ENCODE measurements around the gene CACNG3. TPM values are rescaled to one million over a fixed set of nuclear protein-coding genes. Genes with fewer than 3 reads are reported as not detected.

Gene CACNG3
- total RNA-seq, 2 donors from 2014 or later, result not detected

DNA sequence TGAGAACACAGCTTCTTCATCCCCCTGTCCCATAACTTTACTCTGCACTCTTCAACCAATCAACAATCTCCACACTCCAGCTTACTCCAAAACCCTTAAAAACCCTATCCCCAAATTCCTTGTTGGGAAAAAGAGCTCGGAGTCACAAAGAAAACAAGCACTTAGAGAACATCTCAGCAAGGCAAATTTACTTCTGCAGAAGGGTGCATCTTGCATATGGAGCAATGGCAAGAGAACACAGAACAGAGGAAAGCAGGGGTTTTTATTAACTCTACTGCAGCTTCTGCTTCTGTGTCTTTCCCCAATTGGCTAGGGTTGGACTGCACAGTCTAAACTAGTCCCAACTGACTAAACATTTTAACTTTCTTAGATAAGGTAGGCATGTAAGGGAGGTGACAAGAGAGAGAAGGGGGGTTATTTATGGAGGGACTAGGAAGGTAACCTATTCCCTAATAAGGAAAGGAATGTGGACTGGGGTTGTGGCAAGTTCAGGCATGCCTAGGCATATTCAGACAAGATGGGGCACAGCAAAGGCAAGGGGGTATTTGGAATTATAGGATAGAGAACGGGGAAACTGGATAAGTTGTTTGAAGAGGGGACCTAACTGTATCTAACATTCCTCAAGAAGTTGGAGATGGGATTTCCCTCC, 125.5 kb downstream of the CACNG3 start:
- Mint-ChIP-seq H3K4me3 (no peak overlapping the region), H3K9me3 (peaks cover 54% of the 10 kb centered on the region), H3K36me3 (ENCODE audit: low read depth) (peaks cover 15% of the 10 kb centered on the region), H3K27ac (no peak overlapping the region), H3K27me3 (ENCODE audit: insufficient read depth) (peaks cover 9% of the 10 kb centered on the region), H3K4me1 (peaks cover 17% of the 10 kb centered on the region)
- H3K9ac ChIP-seq (ENCODE audit: extremely low read depth, low read length, poor library complexity, severe bottlenecking), result no peak overlapping the region
- DNase-seq, result no peak
- peaks cover 8% of the 10 kb centered on the region for H3K4me1 ChIP-seq (ENCODE audit: control insufficient read depth, insufficient read depth, low read length)
- no peaks in the 10 kb centered on the region for H3K36me3 ChIP-seq (ENCODE audit: control insufficient read depth, insufficient read depth, low read length)
- TF ChIP-seq, protein P1, sequence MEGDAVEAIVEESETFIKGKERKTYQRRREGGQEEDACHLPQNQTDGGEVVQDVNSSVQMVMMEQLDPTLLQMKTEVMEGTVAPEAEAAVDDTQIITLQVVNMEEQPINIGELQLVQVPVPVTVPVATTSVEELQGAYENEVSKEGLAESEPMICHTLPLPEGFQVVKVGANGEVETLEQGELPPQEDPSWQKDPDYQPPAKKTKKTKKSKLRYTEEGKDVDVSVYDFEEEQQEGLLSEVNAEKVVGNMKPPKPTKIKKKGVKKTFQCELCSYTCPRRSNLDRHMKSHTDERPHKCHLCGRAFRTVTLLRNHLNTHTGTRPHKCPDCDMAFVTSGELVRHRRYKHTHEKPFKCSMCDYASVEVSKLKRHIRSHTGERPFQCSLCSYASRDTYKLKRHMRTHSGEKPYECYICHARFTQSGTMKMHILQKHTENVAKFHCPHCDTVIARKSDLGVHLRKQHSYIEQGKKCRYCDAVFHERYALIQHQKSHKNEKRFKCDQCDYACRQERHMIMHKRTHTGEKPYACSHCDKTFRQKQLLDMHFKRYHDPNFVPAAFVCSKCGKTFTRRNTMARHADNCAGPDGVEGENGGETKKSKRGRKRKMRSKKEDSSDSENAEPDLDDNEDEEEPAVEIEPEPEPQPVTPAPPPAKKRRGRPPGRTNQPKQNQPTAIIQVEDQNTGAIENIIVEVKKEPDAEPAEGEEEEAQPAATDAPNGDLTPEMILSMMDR (conservative IDR thresholded peaks at IDR 0.05), result no peak
- 63 to 76% methylated on average over 1 to 2 of the region's 2 CpGs for WGBS, 2 experiments (ENCODE audit: insufficient coverage in 1 of 2, insufficient read length in 1 of 2)
- H3K27ac ChIP-seq (ENCODE audit: low read depth, low read length), result no peak overlapping the region
- peaks cover 52% of the 10 kb centered on the region for H3K9me3 ChIP-seq (ENCODE audit: control insufficient read depth, low read length)
- no peaks in the 10 kb centered on the region for H3K27me3 ChIP-seq (ENCODE audit: control insufficient read depth, insufficient read depth, low read length, poor library complexity, severe bottlenecking)
- peak overlapping the region; percentile 23 for H3K4me3 ChIP-seq (ENCODE audit: low read length)

DNA sequence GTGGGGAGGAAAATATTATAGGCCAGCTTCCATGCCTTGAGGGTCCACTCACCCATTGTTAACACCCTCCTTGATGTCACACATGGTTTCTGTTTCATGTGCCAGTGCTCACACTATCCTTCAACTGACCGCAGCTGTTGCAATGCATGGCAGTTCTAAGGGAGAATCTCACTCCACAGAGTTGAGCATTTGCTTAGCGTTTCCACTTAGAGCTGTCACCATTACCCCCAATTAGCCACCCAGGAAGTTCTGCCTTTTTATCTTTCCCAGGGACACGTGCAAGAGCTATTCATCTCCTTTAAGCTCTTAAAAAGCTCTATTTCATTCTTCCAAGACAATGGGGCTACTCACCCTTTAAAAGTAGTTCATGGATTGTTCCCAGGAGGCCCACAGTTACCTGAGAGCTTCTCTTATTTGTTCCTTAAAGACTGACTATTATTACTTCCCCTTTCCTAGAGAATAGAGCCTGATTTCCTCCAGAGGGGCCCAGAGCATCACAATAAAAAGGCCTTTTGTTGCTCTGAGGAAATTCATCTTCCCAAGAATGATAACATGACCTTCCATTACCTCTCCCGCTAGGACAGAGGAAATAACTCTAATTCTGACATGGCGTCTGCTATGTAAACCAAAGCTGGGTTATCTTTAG, 126.8 kb downstream of the CACNG3 start:
- peak; percentile 48 for DNase-seq
- Histone ChIP-seq H3K27ac (ENCODE audit: low read depth, low read length) (no peak overlapping the region), H3K4me3 (ENCODE audit: low read length) (no peak overlapping the region), H3K9ac (ENCODE audit: extremely low read depth, low read length, poor library complexity, severe bottlenecking) (no peak overlapping the region), H3K9me3 (ENCODE audit: control insufficient read depth, low read length) (peaks cover 43% of the 10 kb centered on the region), H3K36me3 (ENCODE audit: control insufficient read depth, insufficient read depth, low read length) (no peaks in the 10 kb centered on the region), H3K4me1 (ENCODE audit: control insufficient read depth, insufficient read depth, low read length) (peaks cover 8% of the 10 kb centered on the region), H3K27me3 (ENCODE audit: control insufficient read depth, insufficient read depth, low read length, poor library complexity, severe bottlenecking) (no peaks in the 10 kb centered on the region)
- Mint-ChIP-seq H3K27me3 (ENCODE audit: insufficient read depth) (peaks cover 9% of the 10 kb centered on the region), H3K36me3 (ENCODE audit: low read depth) (peaks cover 9% of the 10 kb centered on the region), H3K9me3 (peaks cover 52% of the 10 kb centered on the region), H3K27ac (no peak overlapping the region), H3K4me3 (no peak overlapping the region), H3K4me1 (peaks cover 17% of the 10 kb centered on the region)
- WGBS, 2 experiments (ENCODE audit: insufficient coverage in 1 of 2, insufficient read length in 1 of 2), result 59 to 72% methylated on average over 3 to 5 of the region's 5 CpGs
- TF ChIP-seq, protein P1 (conservative IDR thresholded peaks at IDR 0.05), result no peak

DNA sequence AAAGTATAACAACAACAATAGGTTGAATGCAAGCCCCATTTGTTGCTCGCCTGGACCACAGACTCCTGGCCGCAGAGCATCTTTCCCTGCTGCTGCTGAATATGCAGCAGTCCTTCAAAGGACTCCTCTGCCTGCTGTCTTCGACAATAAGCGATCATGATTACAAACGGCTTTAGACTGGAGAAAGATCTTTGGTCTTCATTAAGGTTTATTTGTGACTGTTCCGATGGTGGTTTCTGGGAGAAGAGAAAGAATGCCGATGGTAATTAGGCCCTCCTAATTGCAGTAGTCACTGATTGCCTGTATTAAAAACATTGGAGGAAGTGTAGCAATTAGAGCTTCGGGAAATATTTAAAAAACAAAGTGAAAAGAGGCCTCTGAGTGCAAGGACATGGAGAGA, 138.2 kb downstream of the CACNG3 start:
- DNase-seq, result no peak
- peaks cover 6% of the 10 kb centered on the region for H3K4me1 Mint-ChIP-seq
- H3K9me3 Mint-ChIP-seq, result peaks cover 10% of the 10 kb centered on the region

More for the DNA sequence above, 138.2 kb downstream of the CACNG3 start:
- no peaks in the 10 kb centered on the region for H3K9me3 ChIP-seq (ENCODE audit: control insufficient read depth, low read length)
- TF ChIP-seq, protein P1 (conservative IDR thresholded peaks at IDR 0.05), result no peak
- H3K36me3 ChIP-seq (ENCODE audit: control insufficient read depth, insufficient read depth, low read length), result no peaks in the 10 kb centered on the region
- no peak overlapping the region for H3K27ac Mint-ChIP-seq
- WGBS, 2 experiments (ENCODE audit: insufficient coverage in 1 of 2, insufficient read length in 1 of 2), result 90 to 97% methylated on average over 8 of the region's 8 CpGs
- no peaks in the 10 kb centered on the region for H3K36me3 Mint-ChIP-seq (ENCODE audit: low read depth)
- H3K27ac ChIP-seq (ENCODE audit: low read depth, low read length), result no peak overlapping the region
- no peak overlapping the region for H3K9ac ChIP-seq (ENCODE audit: extremely low read depth, low read length, poor library complexity, severe bottlenecking)
- H3K4me3 ChIP-seq (ENCODE audit: low read length), result no peak overlapping the region
- H3K27me3 Mint-ChIP-seq (ENCODE audit: insufficient read depth), result peaks cover 3% of the 10 kb centered on the region
- no peak overlapping the region for H3K4me3 Mint-ChIP-seq
- H3K27me3 ChIP-seq (ENCODE audit: control insufficient read depth, insufficient read depth, low read length, poor library complexity, severe bottlenecking), result no peaks in the 10 kb centered on the region
- H3K4me1 ChIP-seq (ENCODE audit: control insufficient read depth, insufficient read depth, low read length), result no peaks in the 10 kb centered on the region

Measured in endodermal cell (in vitro differentiated cells).